OCI-LY3 (cell line): ENCODE results near the gene MLEC.

Experiments used
- CTCF ChIP-seq: fragments of 200-600, 300-600 bp; sonication (generic); IDR thresholded peaks from 2 replicates; pipeline ENCODE4 v1.5.1; 2014; ENCODE audit warnings: antibody characterized with exemption, low read length, low read depth
- EZH2phosphoT487 ChIP-seq: fragments of 200-600 bp; shearing (Covaris generic); IDR thresholded peaks from 2 replicates; pipeline ENCODE4 v1.6.1; 2018; ENCODE audit warnings: antibody characterized with exemption, mixed run types, low read depth

- TF ChIP-seq CTCF: no peak
- TF ChIP-seq EZH2phosphoT487: no peak
Measured at GRCh38 chr12:120698665-120699064, 11.7 kb downstream of the MLEC start.
